ENCODE measurements around the gene STXBP5.

STXBP5 gene

GRCh38 chr6:147390909-147391536 is 186.8 kb downstream of the STXBP5 start:
- no peak overlapping the region for H3K4me3 ChIP-seq (ENCODE audit: low read depth, low read length)
- H3K14ac ChIP-seq (ENCODE audit: low read length), result no peak overlapping the region
- no peak overlapping the region for H2AFZ ChIP-seq (ENCODE audit: insufficient read depth, low read length, poor library complexity)
- H3K9me3 ChIP-seq (ENCODE audit: insufficient read depth, low read depth, low read length), result no peaks in the 10 kb centered on the region
- no peak overlapping the region for H3K4ac ChIP-seq (ENCODE audit: low read depth, low read length)
- H3K4me2 ChIP-seq (ENCODE audit: low read length), result no peak overlapping the region
- H4K91ac ChIP-seq (ENCODE audit: low read depth, low read length), result no peak overlapping the region
- H3K79me1 ChIP-seq (ENCODE audit: low read length), result no peaks in the 10 kb centered on the region
- WGBS (ENCODE audit: extremely low coverage, insufficient coverage, insufficient read length), result no CpG with 5 or more reads among the region's 5 CpGs
- no peak overlapping the region for H3K27ac ChIP-seq (ENCODE audit: low read depth, low read length)
- H2BK5ac ChIP-seq (ENCODE audit: low read depth, low read length, poor library complexity), result no peak overlapping the region
- no peaks in the 10 kb centered on the region for H3K27me3 ChIP-seq (ENCODE audit: insufficient read depth, low read length)
- no peaks in the 10 kb centered on the region for H3K4me1 ChIP-seq (ENCODE audit: control insufficient read depth in 1 of 2, insufficient read depth in 2 of 2, low read length in 2 of 2)
- H3K9ac ChIP-seq (ENCODE audit: low read length), result no peak overlapping the region
- peak in 1 of 2 donors; percentile 39 for DNase-seq
- no peaks in the 10 kb centered on the region for H3K79me2 ChIP-seq (ENCODE audit: control insufficient read depth, insufficient read depth, low read length, poor library complexity)
- no peak overlapping the region for H3K23ac ChIP-seq (ENCODE audit: low read length)
- no peak overlapping the region for H2BK120ac ChIP-seq (ENCODE audit: insufficient read depth, low read length, poor library complexity)
- H4K12ac ChIP-seq (ENCODE audit: low read depth, low read length), result no peak overlapping the region
- H2AK5ac ChIP-seq (ENCODE audit: low read length), result no peak overlapping the region
- H2BK12ac ChIP-seq (ENCODE audit: low read length), result no peak overlapping the region
- no peaks in the 10 kb centered on the region for H3K36me3 ChIP-seq (ENCODE audit: control insufficient read depth in 1 of 2, insufficient read depth in 2 of 2, low read length in 2 of 2)
- no peak overlapping the region for H3K18ac ChIP-seq (ENCODE audit: low read length)
- H4K8ac ChIP-seq (ENCODE audit: low read depth, low read length), result no peak overlapping the region

GRCh38 chr6:147392917-147393625 is 188.9 kb downstream of the STXBP5 start:
- no peak overlapping the region for H2AFZ ChIP-seq (ENCODE audit: insufficient read depth, low read length, poor library complexity)
- no CpG with 5 or more reads among the region's 8 CpGs for WGBS (ENCODE audit: extremely low coverage, insufficient coverage, insufficient read length)
- no peak for DNase-seq
- no peak overlapping the region for H2BK5ac ChIP-seq (ENCODE audit: low read depth, low read length, poor library complexity)
- no peaks in the 10 kb centered on the region for H3K79me1 ChIP-seq (ENCODE audit: low read length)
- H3K36me3 ChIP-seq (ENCODE audit: control insufficient read depth in 1 of 2, insufficient read depth in 2 of 2, low read length in 2 of 2), result no peaks in the 10 kb centered on the region
- H3K9me3 ChIP-seq (ENCODE audit: insufficient read depth, low read depth, low read length), result no peaks in the 10 kb centered on the region
- no peak overlapping the region for H2BK12ac ChIP-seq (ENCODE audit: low read length)
- no peak overlapping the region for H4K8ac ChIP-seq (ENCODE audit: low read depth, low read length)
- H3K14ac ChIP-seq (ENCODE audit: low read length), result no peak overlapping the region
- H2BK120ac ChIP-seq (ENCODE audit: insufficient read depth, low read length, poor library complexity), result no peak overlapping the region
- no peaks in the 10 kb centered on the region for H3K27me3 ChIP-seq (ENCODE audit: insufficient read depth, low read length)
- no peaks in the 10 kb centered on the region for H3K4me1 ChIP-seq (ENCODE audit: control insufficient read depth in 1 of 2, insufficient read depth in 2 of 2, low read length in 2 of 2)
- no peaks in the 10 kb centered on the region for H3K79me2 ChIP-seq (ENCODE audit: control insufficient read depth, insufficient read depth, low read length, poor library complexity)
- no peak overlapping the region for H3K4me2 ChIP-seq (ENCODE audit: low read length)
- H3K4me3 ChIP-seq (ENCODE audit: low read depth, low read length), result no peak overlapping the region
- H2AK5ac ChIP-seq (ENCODE audit: low read length), result no peak overlapping the region
- H3K4ac ChIP-seq (ENCODE audit: low read depth, low read length), result no peak overlapping the region
- no peak overlapping the region for H3K18ac ChIP-seq (ENCODE audit: low read length)
- H4K91ac ChIP-seq (ENCODE audit: low read depth, low read length), result no peak overlapping the region
- H4K12ac ChIP-seq (ENCODE audit: low read depth, low read length), result no peak overlapping the region
- no peak overlapping the region for H3K27ac ChIP-seq (ENCODE audit: low read depth, low read length)
- no peak overlapping the region for H3K9ac ChIP-seq (ENCODE audit: low read length)
- no peak overlapping the region for H3K23ac ChIP-seq (ENCODE audit: low read length)

GRCh38 chr6:147395158-147395557 is 190.9 kb downstream of the STXBP5 start:
- no peak overlapping the region for H3K4ac ChIP-seq (ENCODE audit: low read depth, low read length)
- H4K12ac ChIP-seq (ENCODE audit: low read depth, low read length), result no peak overlapping the region
- no peak for DNase-seq
- no peaks in the 10 kb centered on the region for H3K27me3 ChIP-seq (ENCODE audit: insufficient read depth, low read length)
- H3K14ac ChIP-seq (ENCODE audit: low read length), result no peak overlapping the region
- H3K27ac ChIP-seq (ENCODE audit: low read depth, low read length), result no peak overlapping the region
- no peaks in the 10 kb centered on the region for H3K36me3 ChIP-seq (ENCODE audit: control insufficient read depth in 1 of 2, insufficient read depth in 2 of 2, low read length in 2 of 2)
- no peak overlapping the region for H4K91ac ChIP-seq (ENCODE audit: low read depth, low read length)
- H3K4me3 ChIP-seq (ENCODE audit: low read depth, low read length), result no peak overlapping the region
- no peaks in the 10 kb centered on the region for H3K79me1 ChIP-seq (ENCODE audit: low read length)
- no peak overlapping the region for H3K23ac ChIP-seq (ENCODE audit: low read length)
- H2BK120ac ChIP-seq (ENCODE audit: insufficient read depth, low read length, poor library complexity), result no peak overlapping the region
- H2AFZ ChIP-seq (ENCODE audit: insufficient read depth, low read length, poor library complexity), result no peak overlapping the region
- H3K9me3 ChIP-seq (ENCODE audit: insufficient read depth, low read depth, low read length), result no peaks in the 10 kb centered on the region
- no peak overlapping the region for H2BK5ac ChIP-seq (ENCODE audit: low read depth, low read length, poor library complexity)
- no peak overlapping the region for H3K4me2 ChIP-seq (ENCODE audit: low read length)
- no peak overlapping the region for H2AK5ac ChIP-seq (ENCODE audit: low read length)
- H3K4me1 ChIP-seq (ENCODE audit: control insufficient read depth in 1 of 2, insufficient read depth in 2 of 2, low read length in 2 of 2), result no peaks in the 10 kb centered on the region
- H3K18ac ChIP-seq (ENCODE audit: low read length), result no peak overlapping the region
- no peak overlapping the region for H2BK12ac ChIP-seq (ENCODE audit: low read length)
- H3K79me2 ChIP-seq (ENCODE audit: control insufficient read depth, insufficient read depth, low read length, poor library complexity), result no peaks in the 10 kb centered on the region
- no peak overlapping the region for H4K8ac ChIP-seq (ENCODE audit: low read depth, low read length)
- no CpG with 5 or more reads among the region's 1 CpG for WGBS (ENCODE audit: extremely low coverage, insufficient coverage, insufficient read length)
- no peak overlapping the region for H3K9ac ChIP-seq (ENCODE audit: low read length)

GRCh38 chr6:147397306-147397705 is 193.1 kb downstream of the STXBP5 start:
- Histone ChIP-seq H3K18ac (ENCODE audit: low read length) (no peak overlapping the region), H3K79me1 (ENCODE audit: low read length) (no peaks in the 10 kb centered on the region), H3K9ac (ENCODE audit: low read length) (no peak overlapping the region), H3K4me2 (ENCODE audit: low read length) (no peak overlapping the region), H3K4me3 (ENCODE audit: low read depth, low read length) (no peak overlapping the region), H4K12ac (ENCODE audit: low read depth, low read length) (no peak overlapping the region), H3K14ac (ENCODE audit: low read length) (no peak overlapping the region), H2AK5ac (ENCODE audit: low read length) (no peak overlapping the region), H3K9me3 (ENCODE audit: insufficient read depth, low read depth, low read length) (peaks cover 6% of the 10 kb centered on the region), H3K23ac (ENCODE audit: low read length) (no peak overlapping the region), H3K36me3 (ENCODE audit: control insufficient read depth in 1 of 2, insufficient read depth in 2 of 2, low read length in 2 of 2) (peaks cover 0 to 4% of the 10 kb centered on the region in 2 experiments), H3K27ac (ENCODE audit: low read depth, low read length) (no peak overlapping the region), H2BK120ac (ENCODE audit: insufficient read depth, low read length, poor library complexity) (no peak overlapping the region), H3K4me1 (ENCODE audit: control insufficient read depth in 1 of 2, insufficient read depth in 2 of 2, low read length in 2 of 2) (no peaks in the 10 kb centered on the region), H3K4ac (ENCODE audit: low read depth, low read length) (no peak overlapping the region), H2BK5ac (ENCODE audit: low read depth, low read length, poor library complexity) (no peak overlapping the region), H4K91ac (ENCODE audit: low read depth, low read length) (no peak overlapping the region), H3K79me2 (ENCODE audit: control insufficient read depth, insufficient read depth, low read length, poor library complexity) (no peaks in the 10 kb centered on the region), H3K27me3 (ENCODE audit: insufficient read depth, low read length) (no peaks in the 10 kb centered on the region), H4K8ac (ENCODE audit: low read depth, low read length) (no peak overlapping the region), H2BK12ac (ENCODE audit: low read length) (no peak overlapping the region), H2AFZ (ENCODE audit: insufficient read depth, low read length, poor library complexity) (no peak overlapping the region)
- no peak for DNase-seq
- WGBS (ENCODE audit: extremely low coverage, insufficient coverage, insufficient read length), result no CpG with 5 or more reads among the region's 3 CpGs
